CMK (cell line): ENCODE results near the gene PARP14.
"Not testable (repeated sequence)": the region's sequence is repeated elsewhere in the genome, so short reads cannot be mapped to it uniquely, and the experiment has no call there.

Experiments used
- DNase-seq: peaks from one replicate; pipeline ENCODE4 v3.0.0-alpha.2; 2010; ENCODE audit warnings: low read depth

Gene PARP14, protein sequence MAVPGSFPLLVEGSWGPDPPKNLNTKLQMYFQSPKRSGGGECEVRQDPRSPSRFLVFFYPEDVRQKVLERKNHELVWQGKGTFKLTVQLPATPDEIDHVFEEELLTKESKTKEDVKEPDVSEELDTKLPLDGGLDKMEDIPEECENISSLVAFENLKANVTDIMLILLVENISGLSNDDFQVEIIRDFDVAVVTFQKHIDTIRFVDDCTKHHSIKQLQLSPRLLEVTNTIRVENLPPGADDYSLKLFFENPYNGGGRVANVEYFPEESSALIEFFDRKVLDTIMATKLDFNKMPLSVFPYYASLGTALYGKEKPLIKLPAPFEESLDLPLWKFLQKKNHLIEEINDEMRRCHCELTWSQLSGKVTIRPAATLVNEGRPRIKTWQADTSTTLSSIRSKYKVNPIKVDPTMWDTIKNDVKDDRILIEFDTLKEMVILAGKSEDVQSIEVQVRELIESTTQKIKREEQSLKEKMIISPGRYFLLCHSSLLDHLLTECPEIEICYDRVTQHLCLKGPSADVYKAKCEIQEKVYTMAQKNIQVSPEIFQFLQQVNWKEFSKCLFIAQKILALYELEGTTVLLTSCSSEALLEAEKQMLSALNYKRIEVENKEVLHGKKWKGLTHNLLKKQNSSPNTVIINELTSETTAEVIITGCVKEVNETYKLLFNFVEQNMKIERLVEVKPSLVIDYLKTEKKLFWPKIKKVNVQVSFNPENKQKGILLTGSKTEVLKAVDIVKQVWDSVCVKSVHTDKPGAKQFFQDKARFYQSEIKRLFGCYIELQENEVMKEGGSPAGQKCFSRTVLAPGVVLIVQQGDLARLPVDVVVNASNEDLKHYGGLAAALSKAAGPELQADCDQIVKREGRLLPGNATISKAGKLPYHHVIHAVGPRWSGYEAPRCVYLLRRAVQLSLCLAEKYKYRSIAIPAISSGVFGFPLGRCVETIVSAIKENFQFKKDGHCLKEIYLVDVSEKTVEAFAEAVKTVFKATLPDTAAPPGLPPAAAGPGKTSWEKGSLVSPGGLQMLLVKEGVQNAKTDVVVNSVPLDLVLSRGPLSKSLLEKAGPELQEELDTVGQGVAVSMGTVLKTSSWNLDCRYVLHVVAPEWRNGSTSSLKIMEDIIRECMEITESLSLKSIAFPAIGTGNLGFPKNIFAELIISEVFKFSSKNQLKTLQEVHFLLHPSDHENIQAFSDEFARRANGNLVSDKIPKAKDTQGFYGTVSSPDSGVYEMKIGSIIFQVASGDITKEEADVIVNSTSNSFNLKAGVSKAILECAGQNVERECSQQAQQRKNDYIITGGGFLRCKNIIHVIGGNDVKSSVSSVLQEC (N-terminal part only)

DNA sequence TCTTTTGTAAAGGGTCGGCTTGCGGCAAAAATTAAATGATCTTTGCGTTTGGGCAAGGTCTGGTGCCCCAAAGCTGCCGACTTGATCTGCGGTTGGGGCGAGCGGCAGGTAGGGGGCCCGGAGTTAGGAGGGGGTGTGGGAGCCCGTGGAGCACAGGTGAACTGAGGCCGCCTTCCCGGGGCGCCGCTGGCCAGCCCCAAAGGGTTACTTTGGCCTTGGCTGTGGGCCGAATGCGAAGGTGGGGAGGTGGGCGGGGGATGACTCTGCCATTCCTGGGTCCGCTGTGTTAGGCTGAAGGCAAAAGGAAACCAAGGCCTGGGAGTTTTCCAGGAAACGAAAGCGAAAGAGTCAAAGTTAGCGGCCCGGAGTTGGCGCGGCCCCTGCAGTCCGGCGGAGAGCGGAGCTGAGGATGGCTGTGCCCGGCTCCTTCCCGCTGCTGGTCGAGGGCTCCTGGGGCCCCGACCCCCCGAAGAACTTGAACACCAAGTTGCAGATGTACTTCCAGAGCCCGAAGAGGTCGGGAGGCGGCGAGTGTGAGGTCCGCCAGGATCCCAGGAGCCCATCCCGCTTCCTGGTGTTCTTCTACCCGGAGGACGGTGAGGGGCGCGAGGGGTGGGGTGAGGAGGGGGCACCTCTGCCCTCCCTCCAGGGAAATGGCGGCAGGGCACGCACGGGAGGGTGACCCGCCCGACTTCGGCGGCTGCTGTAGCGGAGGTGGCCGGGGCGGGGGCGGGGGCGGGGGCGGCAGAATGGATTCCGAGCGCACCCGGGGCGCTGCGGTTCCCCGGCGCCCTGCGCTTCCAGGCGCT is at the start of gene PARP14:
Gene PARP14 (plus strand): TSS at position 365 of the 809 bp plus-strand sequence. CDS start 45 bp downstream, at position 410.
- peak; percentile 30 for DNase-seq

DNA sequence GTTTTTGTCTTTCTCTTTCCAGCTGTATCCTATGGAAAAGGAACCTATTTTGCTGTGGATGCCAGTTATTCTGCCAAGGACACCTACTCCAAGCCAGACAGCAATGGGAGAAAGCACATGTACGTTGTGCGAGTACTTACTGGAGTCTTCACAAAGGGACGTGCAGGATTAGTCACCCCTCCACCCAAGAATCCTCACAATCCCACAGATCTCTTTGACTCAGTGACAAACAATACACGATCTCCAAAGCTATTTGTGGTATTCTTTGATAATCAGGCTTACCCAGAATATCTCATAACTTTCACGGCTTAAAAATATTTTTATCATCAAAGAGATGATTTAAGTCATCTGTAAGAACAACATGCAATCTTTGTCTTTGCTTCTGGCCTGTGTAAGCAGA is 44.9 kb upstream of the PARP14 start:
- no peak for DNase-seq

DNA sequence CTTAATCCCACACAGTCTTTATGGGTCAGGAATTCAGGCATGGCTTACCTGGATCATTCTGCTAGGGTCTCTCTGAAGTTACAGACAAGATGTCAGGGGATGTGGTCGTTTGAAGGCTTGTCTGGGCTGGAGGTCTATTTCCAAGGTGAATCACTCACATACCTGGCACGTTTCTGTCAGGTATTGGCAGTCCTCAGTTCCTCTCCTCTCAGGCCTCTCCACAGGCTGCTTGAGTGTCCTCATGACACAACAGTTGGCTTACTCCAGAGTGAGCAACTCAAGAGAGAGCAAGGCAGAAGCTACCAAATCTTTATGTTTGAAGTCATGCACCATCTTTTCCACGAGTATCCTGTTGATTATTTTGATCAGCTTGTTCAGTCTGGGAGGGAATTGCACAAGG is 43.9 kb upstream of the PARP14 start:
- DNase-seq, result no peak

DNA sequence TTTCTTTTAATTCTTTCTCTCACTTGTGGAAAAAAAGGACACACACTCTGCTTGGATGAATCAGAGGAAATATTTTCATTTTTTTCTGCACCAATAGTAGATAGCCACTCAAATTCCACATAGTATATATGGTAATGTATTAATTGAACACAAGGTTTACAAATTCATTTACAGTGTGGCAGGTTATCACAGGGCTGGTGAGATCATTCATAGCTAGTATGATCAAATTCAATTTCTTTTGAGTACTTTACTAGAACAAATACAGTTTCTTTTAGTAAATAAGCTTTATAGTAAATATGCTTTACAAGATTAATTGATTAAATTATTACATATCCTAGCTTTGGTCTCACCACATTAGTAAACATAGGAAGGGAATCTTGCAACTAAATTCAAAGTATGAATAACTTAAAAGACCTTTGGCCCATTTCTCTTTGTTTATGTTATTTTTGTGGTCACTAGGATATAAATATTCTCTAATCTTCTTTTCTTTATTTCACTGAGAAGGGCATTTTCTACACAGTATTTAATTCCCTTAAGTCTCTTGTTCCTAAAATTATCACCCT is 40.1 kb upstream of the PARP14 start:
- no peak for DNase-seq

DNA sequence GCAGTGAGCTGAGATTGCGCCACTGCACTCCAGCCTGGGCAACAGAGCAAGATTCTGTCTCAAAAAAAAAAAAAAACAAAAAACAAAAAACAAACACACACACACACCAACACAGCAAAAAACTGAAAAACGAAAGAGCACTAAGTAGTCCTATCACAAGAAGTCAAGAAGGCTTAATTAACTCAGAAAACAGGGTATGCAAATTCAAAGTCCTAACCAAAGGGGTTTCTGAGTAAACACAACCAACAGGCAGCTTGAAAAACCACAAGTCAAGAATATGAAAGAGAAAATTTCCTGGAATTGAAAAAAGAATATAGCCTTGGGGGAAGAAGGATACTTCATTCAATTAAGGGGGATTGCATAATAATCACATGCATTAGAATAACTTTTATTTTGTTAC is 37.7 kb upstream of the PARP14 start:
- DNase-seq, result no peak

DNA sequence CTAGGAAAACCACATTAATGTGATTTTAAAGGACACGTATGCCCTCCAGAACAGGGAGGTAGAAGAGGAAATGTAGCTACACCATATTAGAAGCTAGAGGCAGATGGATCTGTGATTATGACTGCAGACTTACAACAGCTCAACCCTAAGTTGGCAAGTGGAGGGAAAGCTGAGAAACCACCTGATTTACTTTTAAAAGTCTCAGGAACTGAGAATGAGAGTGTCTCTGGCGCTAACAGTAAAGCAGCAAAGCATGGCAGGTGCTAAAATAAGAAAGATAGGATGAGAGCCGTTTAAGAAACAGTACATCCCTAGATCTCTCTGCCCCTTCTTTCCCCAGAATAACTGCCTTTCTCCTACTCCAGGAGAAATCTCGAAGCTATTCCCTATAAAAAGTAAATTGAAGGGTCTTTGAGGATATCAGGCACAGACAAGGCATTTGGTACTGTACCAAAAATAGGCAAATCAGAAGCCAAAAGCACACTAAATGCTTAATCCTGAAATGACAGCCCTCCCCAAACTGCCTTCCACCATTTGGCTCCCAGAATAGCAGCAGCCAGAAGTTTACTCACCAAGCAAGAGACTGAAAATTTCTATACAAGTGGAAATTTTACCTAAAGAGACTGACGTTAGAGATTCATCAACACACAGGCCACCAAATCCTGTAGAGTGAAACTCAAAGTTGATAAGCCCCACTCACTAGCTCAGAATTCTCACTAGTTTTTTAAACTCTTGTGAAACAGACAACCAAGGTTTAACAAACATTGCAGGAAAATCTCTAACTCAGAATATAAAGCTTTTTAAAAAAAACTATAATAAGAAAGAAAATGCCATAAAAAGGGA is 34.3 kb upstream of the PARP14 start:
- no peak for DNase-seq

DNA sequence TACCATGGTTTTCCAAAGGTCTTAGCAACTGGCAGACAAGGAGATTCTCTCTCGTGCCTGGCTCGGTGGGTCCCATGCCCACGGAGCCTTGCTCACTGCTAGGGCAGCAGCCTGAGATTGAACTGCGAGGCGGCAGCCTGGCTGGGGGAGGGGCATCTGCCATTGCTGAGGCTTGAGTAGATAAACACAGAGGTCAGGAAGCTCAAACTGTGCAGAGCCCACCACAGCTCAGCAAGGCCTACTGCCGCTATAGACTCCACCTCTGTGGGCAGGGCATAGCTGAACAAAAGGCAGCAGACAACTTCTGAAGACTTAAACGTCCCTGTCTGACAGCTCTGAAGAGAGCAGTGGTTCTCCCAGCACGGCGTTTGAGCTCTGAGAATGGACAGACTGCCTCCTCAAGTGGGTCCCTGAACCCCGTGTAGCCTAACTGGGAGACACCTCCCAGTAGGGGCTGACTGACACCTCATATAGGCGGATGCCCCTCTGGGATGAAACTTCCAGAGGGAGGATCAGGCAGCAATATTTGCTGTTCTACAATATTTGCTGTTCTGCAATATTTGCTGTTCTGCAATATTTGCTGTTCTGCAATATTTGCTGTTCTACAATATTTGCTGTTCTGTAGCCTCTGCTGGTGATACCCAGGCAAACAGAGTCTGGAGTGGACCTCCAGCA is 29.3 kb upstream of the PARP14 start:
- not testable (repeated sequence) for DNase-seq

DNA sequence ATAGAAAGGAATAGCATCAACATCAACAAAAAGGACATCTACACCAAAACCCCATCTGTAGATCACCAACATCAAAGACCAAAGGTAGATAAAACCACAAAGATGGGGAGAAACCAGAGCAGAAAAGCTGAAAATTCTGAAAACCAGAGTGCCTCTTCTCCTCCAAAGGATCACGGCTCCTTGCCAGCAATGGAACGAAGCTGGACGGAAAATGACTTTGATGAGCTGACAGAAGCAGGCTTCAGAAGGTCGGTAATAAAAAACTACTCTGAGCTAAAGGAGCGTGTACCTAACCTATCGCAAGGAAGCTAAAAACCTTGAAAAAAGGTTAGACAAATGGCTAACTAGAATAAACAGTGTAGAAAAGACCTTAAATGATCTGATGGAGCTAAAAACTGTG is 28.7 kb upstream of the PARP14 start:
- DNase-seq, result not testable (repeated sequence)

DNA sequence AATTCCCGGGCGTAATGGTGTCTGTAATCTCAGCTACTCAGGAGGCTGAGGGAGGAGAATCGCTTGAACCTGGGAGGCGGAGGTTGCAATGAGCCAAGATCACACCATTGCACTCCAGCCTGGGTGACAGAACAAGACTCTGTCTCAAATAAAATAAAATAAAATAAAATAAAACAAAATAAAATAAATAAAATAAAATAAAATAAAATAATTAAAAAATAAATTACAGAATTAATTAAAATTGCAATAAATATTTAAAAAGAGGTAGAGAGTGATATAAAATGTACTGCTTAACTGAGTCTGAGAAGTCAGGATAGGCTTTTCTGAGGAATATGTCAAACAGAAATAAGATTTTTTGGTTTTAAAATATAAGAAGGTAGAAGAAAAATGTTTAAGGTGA is 22.3 kb upstream of the PARP14 start:
- not testable (repeated sequence) for DNase-seq

DNA sequence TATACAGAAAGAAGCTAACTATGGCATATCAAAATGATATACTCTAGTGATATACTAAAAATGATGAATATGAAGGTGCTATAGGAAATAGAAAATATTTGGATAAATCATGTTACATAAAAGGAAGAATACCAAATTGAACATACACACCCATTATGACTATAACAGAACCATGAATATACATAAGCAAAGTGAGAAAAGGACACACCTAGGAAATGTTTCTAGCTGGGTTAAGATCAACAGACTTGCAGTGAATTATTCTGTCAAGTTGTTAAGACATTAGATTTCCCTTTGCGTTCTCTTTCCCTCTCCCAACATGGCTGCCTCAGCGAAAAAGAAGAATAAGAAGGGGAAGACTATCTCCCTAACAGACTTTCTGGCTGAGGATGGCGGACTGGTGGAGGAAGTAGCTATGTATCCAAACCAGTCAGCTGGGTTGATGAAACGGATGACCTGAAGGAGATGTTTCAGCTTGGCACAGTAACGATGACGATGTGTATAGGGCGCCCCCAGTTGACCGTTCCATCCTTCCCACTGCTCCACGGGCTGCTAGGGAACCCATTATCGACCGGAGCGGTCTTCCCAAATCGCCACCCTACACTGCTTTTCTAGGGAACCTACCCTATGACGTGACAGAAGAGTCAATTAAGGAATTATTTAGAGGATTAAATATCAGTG is 20.2 kb upstream of the PARP14 start:
- DNase-seq, result no peak

DNA sequence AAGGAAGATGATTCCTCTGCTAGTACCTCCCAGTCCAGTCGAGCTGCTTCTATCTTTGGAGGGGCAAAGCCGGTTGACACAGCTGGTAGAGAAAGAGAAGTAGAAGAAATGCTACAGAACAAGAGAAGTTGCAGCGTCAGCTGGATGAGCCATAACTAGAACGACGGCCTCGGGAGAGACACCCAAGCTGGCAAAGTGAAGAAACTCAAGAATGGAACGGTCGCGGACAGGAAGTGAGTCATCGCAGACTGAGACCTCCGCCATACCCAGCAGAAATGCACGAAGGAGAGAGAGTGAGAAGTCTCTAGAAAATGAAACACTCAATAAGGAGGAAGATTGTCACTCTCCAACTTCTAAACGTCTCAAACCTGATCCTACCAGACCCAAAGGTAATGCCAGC is 19.0 kb upstream of the PARP14 start:
- no peak for DNase-seq

DNA sequence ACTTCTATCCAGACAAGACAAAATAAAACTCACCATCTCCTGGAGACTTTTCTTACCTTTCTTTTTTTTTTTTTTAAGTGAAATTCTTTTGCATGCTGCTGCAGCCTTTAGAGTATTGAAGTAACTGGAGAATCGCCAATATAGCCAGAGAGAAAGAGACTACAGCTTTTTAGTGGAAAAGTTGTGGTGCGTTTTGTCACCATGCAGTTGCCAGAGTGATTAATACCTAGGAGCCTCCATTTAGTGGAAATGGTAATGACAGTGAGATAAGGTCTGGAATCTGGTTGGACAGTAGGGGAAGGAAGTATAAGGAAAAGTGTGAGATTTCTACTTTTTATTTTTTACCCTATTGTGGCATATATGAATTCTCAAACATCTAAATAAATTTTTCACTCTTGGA is 18.1 kb upstream of the PARP14 start:
- no peak for DNase-seq

DNA sequence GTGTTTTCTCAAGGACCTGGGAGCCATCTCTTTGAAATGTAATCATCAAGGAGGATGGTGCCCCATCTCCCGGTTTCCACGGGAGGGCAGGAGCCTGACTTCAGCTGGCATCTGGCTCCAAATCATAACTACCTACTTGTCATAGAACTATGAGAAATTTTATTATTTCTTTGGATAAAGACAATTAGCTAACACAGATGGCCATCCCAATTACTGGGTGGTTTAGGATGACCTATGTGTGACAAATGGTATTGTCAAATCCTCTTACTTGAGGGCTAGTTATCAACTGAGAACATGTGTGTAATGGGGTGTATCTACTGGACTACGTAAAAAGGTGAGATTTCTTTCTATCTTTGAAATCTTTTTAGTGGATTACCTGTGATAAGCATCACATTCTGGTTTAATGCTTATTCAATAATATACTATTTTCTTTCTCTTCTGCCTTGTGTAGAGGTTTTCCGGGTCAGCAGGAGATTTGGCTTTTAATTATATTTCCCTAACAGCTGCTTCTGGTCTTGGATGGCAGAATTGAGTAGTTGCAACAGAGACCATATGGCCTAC is 15.3 kb upstream of the PARP14 start:
- no peak for DNase-seq

DNA sequence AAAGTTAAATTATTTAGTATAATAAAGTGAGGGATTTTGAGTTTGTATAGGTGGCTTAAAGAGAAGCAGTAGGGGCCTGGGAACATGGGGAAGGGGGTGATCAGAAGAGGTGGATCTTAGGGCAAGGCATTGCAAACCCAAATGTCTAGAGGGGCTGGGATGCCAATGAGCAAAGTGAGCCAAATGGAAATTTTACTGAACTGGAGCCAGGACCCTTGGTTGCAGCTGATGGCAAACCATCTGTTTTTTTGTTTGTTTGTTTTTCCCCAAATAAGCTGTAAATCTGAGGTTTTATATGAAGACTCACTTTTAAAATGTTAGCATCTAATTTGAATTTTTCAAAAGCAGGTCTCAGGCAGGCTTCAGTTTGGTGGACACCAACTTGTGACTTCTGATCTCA is 14.8 kb upstream of the PARP14 start:
- no peak for DNase-seq

DNA sequence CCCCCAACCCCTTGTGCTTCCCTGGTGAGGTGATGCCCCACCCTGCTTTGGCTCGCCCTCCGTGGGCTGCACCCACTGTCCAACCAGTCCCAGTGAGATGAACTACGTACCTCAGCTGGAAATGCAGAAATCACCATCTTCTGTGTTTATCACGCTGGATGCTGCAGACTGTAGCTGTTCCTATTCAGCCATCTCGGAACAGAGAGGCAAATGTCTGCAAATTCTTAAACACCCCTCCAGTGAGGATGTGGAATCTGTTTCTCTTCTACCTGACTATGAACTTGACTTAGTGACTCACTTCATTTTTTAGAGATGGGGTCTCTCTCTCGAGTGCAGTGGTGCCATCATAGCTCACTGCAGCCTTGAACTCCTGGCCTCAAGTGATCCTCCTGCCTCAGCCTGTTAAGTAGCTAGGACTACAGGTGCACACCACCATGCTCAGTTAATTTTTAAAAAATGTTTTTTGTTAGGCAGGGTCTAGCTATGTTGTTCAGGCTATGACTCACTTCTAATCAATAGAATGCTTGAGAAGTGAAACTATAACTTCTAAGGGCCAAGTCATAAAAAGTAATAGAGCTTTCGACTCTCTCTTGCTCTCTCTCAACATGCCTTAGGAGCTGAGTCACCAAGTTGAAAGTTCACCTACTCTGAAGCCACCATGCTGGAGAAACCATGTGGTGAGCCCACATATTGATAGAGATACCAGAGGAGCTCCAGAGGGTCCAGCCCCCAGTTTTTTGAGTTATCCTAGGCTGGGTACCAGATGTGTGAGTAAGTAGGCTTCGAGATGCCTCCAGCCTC is 11.5 kb upstream of the PARP14 start:
- DNase-seq, result no peak

DNA sequence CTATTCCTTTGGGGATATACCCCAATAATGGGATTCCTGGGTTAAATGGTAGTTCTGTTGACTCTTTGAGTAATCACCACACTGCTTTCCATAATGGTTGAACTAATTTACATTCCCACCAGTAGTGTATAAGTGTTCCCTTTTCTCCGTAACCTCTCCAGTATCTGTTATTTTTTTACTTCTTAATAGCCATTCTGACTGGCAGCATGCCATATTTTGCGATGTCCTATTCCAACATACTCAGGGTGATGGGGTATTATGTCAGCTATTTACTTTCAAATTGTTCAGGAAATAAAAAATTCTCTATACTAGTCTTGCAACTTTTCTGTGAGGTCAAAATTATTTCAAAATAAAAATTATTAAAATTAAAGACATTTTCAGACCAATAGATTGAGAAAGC is 9.1 kb upstream of the PARP14 start:
- no peak for DNase-seq

DNA sequence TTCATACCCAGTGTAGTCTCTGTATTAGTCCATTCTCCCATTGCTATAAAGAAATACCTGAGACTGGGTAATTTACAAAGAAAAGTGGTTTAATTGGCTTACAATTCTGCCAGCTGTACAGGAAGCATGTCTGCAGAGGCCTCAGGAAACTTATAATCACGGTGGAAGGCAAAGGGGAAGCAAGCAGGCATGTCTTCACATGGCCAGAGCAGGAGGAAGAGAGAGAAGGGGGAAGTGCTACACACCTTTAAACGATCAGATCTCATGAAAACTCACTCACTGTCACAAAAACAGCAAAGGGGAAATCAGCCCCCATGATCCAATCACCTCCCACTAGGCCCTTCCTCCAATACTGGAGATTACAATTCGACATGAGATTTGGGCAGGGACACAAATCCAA is 6.3 kb upstream of the PARP14 start:
- no peak for DNase-seq

DNA sequence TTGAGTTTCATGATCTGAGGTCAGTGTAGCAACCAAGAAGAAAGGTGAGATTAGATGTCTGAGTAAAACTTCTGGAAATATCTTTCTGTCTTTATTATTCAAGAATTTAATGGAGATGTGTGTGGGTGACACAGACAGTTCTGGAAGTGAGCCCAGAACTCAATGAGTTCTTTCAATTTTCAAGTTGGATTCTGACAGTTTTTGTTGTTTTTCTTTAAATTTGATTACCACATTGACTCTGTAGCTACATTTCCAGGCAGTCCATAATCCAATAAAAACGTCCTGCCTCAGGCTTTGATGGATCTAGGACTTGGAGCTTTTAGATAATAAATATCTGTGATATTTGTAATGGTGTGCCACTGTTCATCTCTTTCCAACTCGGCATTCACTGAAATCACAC is 3.9 kb upstream of the PARP14 start:
- no peak for DNase-seq
